Ecto neural progenitor cell (in vitro differentiated cells): ENCODE data around the gene YIPF5.

Experiments used
- DNase-seq: peaks from one replicate; pipeline ENCODE4 v3.0.0-alpha.2; 2018; ENCODE audit warnings: low spot score

YIPF5 gene

GRCh38 chr5:144170276-144171024 is at the start of gene YIPF5, which contains the start of gene KCTD16:
Gene YIPF5, minus strand, starts transcription at chr5:144170659. Its CDS starts 704 bp downstream, at chr5:144169955.
Gene KCTD16, plus strand, starts transcription at chr5:144170873.
- peak; percentile 95 for DNase-seq

- DNase-seq = no peak
Measured at GRCh38 chr5:144219869-144220268, 49.4 kb upstream of the YIPF5 start.

DNA sequence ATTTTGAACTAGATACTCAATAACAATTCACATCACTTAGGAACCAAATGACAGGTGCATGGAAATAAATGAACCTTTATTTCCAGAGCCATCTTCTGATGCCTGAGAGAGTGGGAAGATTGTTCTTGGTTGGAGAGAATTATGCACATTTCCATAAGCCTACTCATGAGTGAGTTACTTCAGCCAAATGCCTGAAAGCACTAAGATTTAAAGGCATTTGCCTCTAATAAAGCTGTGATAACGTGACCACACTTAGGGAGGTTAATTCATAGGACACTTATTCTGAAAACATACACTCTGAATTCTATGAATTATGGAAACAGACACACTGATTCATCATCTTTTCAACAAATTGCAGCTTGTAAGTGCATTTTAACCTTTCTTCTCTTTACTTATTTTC is 40.2 kb upstream of the YIPF5 start:
- no peak for DNase-seq

DNA sequence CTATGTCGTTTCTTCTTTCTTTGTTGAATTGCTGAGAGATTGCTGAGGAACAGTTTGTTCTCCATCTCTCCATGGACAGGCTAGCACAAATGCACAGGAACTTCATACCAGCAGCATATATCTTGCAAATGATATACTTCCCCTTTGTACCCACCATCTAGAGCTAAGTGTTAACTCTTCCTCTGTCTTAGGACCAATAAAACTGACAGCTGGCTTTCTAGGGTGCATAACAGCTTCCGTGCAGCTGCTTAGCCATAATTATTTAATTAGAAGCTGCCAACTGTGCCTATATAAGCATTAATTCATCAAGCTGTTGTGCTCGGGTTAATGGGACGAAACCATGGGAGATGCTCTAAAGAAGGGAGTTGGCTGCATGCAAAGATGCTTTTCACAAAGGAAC is 38.9 kb upstream of the YIPF5 start:
- DNase-seq = no peak

- no peak for DNase-seq
Measured at GRCh38 chr5:144207875-144208444, 37.5 kb upstream of the YIPF5 start.

DNA sequence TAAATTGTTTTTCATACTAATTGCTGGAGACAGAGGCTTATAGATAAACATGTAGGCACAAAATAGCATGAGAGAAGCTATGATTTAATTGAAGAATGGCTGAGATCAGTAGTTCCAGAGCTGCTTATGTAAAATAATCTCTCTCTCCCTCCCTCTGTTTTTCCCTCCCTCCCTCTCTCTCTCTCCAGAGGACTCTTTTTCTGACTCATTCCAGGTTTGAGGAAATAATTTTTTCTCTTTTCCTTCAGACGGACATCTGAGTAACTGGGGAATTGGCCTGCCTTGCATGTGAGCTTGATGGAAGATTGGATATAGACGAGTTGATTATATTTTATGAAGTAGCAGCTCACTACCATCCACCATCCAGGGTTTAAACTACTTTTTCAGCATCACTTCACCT is 35.7 kb upstream of the YIPF5 start:
- no peak for DNase-seq

DNA sequence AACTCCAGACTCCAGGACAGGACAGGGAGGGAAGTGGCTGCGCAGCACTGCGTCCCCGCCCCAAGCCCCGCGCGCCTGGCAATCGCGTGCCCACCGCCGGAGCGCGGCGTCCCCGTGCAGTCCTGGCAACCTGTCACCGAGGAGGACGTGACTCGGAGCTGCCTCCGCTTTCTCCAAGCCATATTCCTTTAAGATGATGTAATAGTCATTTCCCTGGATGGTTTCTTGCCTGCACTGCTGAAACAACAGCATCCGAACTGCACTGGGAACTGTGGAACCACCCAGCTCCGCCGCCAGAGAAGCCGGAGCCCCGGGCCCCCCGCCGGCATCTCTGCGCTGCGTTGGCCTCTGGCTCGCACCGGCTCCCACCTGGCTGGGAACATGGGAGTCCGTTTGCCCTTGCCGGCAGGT is 34.7 kb upstream of the YIPF5 start:
- peak; percentile 63 for DNase-seq

- DNase-seq = peak; percentile 49
Measured at GRCh38 chr5:144203750-144204596, 33.5 kb upstream of the YIPF5 start.

DNA sequence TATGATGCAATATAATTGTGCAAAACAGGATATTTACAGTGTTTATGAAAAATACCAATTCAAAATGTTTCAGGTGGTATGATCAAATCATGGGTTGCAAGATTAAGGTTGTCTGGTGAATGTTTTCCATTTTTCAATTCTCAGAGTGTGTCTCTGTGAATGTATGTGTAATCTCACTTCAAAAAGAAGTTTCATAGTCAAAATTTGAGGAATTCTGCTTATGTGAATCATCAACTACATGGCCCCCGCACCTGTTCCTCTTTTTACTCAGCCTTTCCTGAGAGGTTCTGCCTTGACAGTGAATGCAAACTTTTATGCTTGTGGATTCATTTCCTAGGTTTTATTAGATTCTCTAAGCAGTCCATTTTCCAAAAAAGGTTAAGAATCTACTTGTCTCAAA is 32.3 kb upstream of the YIPF5 start:
- DNase-seq = no peak

DNA sequence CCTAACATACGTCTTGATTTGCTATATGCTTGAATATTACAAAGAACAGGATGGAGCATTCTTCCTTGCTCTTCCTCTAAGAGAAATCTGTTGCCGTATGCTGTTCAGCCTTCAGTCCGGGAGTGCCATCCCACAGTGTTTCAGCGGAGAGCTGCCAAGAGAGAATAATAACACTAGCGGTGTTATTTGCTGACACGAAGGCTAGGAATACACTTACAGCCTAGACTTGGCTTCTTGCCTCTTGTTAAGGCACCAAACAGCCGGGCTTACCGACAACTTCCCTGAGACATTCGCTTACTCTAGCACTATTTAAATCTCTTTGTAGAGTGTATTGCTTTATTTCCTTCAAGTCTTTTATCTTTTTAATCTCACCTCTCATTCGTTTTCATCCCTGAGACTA is 31.6 kb upstream of the YIPF5 start:
- no peak for DNase-seq

GRCh38 chr5:144201588-144201987 is 31.1 kb upstream of the YIPF5 start:
- no peak for DNase-seq

DNA sequence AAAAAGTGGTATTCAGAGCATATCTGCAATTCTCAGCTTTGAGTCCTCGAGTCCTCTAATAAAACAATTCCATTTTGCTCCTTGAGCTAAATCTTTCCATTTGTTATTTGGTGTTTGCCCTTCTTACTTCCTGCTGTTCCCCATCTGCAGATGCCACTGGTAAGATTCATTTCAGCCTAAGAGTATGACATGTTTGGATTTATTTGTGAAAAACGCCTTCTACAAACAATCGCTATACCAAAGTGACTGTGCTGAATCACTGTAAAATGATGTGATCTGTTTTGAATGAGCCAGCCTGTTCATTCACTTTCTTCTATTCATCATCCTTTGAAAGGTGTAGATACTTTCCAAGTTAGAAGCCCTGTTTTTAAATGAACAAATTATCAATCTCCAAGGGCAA is 27.9 kb upstream of the YIPF5 start:
- DNase-seq = no peak

DNA sequence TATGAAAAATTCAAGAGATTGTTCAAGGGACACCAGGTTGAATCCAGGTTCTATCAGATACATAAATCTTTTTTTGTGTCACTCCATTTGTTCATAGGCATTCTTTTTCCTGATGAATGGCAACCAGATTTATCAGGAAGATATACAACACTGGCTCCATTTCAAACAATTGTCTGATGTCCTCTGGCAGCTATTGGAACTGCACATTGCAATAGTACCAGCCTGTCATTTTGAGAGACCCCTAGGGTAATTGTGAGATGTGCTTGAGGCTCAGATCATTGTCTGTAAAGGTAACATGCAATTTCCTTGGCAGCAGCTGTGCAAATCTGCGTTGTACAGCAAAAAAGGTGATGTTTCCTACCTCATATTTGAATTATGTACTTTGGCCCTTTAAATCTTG is 26.2 kb upstream of the YIPF5 start:
- DNase-seq = no peak

GRCh38 chr5:144195448-144195847 is 25.0 kb upstream of the YIPF5 start:
- DNase-seq = no peak

- no peak for DNase-seq
Measured at GRCh38 chr5:144194144-144194543, 23.7 kb upstream of the YIPF5 start.

DNA sequence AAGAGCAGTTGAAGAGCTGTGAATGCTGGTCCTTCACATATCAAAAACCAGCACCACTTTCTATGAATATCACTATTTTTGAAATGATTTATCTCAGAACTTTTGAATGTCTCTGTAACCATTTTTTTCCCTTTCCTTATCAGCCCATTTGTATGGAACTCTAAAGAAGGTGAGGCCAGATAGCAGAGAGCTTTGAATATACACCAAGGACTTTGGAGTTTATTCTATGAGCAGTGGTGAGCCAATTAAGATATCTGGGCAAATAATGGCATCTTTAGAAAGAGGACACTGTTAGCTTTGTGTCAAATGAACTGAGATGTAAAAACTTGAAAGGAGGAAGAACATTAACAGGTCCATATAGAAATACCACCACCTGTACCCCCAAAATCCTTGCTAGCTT is 22.2 kb upstream of the YIPF5 start:
- no peak for DNase-seq

GRCh38 chr5:144191998-144192397 is 21.5 kb upstream of the YIPF5 start:
- DNase-seq = no peak

GRCh38 chr5:144191531-144191930 is 21.1 kb upstream of the YIPF5 start:
- no peak for DNase-seq

GRCh38 chr5:144189800-144190429 is 19.5 kb upstream of the YIPF5 start:
- no peak for DNase-seq

- DNase-seq = no peak
Measured at GRCh38 chr5:144187699-144188294, 17.3 kb upstream of the YIPF5 start.

- no peak for DNase-seq
Measured at GRCh38 chr5:144183254-144183889, 12.9 kb upstream of the YIPF5 start.

- DNase-seq = no peak
Measured at GRCh38 chr5:144179226-144179625, 8.8 kb upstream of the YIPF5 start.
